Mesendoderm (in vitro differentiated cells): ENCODE measurements around the gene SAMD1.
A peak's percentile ranks its signal among the peaks of the same experiment; 100 is the strongest.

Source experiments
- DNase-seq: peaks from one replicate; pipeline ENCODE4 v3.0.0; 2013
- H2AK5ac ChIP-seq: 2 replicates; pipeline ENCODE4 v1.6.1; 2013; ENCODE audit warnings: low read length, inconsistent platforms
- H2BK120ac ChIP-seq: 2 replicates; pipeline ENCODE4 v1.6.1; 2013; ENCODE audit warnings: low read depth, mild to moderate bottlenecking, low read length, moderate library complexity, mixed read lengths
- H2BK15ac ChIP-seq: replicated peaks from 2 replicates; pipeline ENCODE4 v1.6.1; 2013; ENCODE audit warnings: low read depth, mild to moderate bottlenecking, moderate library complexity
- H2BK5ac ChIP-seq: 2 replicates; pipeline ENCODE4 v1.6.1; 2013; ENCODE audit warnings: low read length, inconsistent platforms
- H3K18ac ChIP-seq: 2 replicates; pipeline ENCODE4 v1.6.1; 2013; ENCODE audit warnings: mild to moderate bottlenecking, low read length, mixed read lengths
- H3K23ac ChIP-seq: one replicate; pipeline ENCODE4 v1.6.1; 2013; ENCODE audit warnings: low read length
- H3K27ac ChIP-seq: 2 replicates; pipeline ENCODE4 v1.5.1; 2013; ENCODE audit warnings: low read depth, mild to moderate bottlenecking, inconsistent platforms, low read length, moderate library complexity
- H3K27me3 ChIP-seq: 2 replicates; pipeline ENCODE4 v1.6.1; 2013; ENCODE audit warnings: low read length, control low read depth, mild to moderate bottlenecking, inconsistent platforms; ENCODE audit not compliant: insufficient read depth, poor library complexity
- H3K36me3 ChIP-seq: 2 replicates; pipeline ENCODE4 v1.6.1; 2013; ENCODE audit warnings: low read length, inconsistent platforms; ENCODE audit not compliant: control insufficient read depth, insufficient read depth
- H3K4ac ChIP-seq: one replicate; pipeline ENCODE4 v1.6.1; 2013; ENCODE audit warnings: low read depth, mild to moderate bottlenecking, low read length, moderate library complexity
- H3K4me1 ChIP-seq: 2 replicates; pipeline ENCODE4 v1.6.1; 2013; ENCODE audit warnings: low read depth, low read length, inconsistent platforms; ENCODE audit not compliant: control insufficient read depth
- H3K4me2 ChIP-seq: 2 replicates; pipeline ENCODE4 v1.6.1; 2013; ENCODE audit warnings: low read length
- H3K4me3 ChIP-seq: 2 replicates; pipeline ENCODE4 v1.5.1; 2013; ENCODE audit warnings: mild to moderate bottlenecking, low read length
- H3K56ac ChIP-seq: one replicate; pipeline ENCODE4 v1.6.1; 2013; ENCODE audit warnings: low read length
- H3K79me1 ChIP-seq: 2 replicates; pipeline ENCODE4 v1.6.1; 2013; ENCODE audit warnings: low read length, inconsistent platforms
- H3K79me2 ChIP-seq: 2 replicates; pipeline ENCODE4 v1.6.1; 2013; ENCODE audit warnings: mild to moderate bottlenecking, low read length; ENCODE audit not compliant: control insufficient read depth, insufficient read depth
- H3K9ac ChIP-seq: 2 replicates; pipeline ENCODE4 v1.6.1; 2013; ENCODE audit warnings: low read length, inconsistent platforms
- H4K5ac ChIP-seq: one replicate; pipeline ENCODE4 v1.6.1; 2013; ENCODE audit warnings: low read length
- H4K8ac ChIP-seq: one replicate; pipeline ENCODE4 v1.6.1; 2013; ENCODE audit warnings: low read depth, mild to moderate bottlenecking, control low read depth, low read length, moderate library complexity
- WGBS: extraction: QIAGEN DNeasy Blood & Tissue Kit; methylation state at CpG from one replicate; pipeline ENCODE4 v1.1.7; 2013; ENCODE audit warnings: low lambda C conversion rate, missing lambda C conversion rate; ENCODE audit not compliant: insufficient coverage; ENCODE audit errors: extremely low coverage; 5-methylcytosine and 5-hydroxymethylcytosine counted together

SAMD1 gene

GRCh38 chr19:14119644-14120496, 29.3 kb upstream of the SAMD1 start:
- Histone ChIP-seq H3K23ac (no peak overlapping the region), H3K79me1 (peaks cover 2% of the 10 kb centered on the region), H3K4ac (no peak overlapping the region), H3K36me3 (peaks cover 4% of the 10 kb centered on the region), H2BK5ac (no peak overlapping the region), H3K27me3 (no peaks in the 10 kb centered on the region), H3K4me1 (peaks cover 6% of the 10 kb centered on the region), H3K27ac (no peak overlapping the region), H2BK120ac (no peak overlapping the region), H3K79me2 (no peaks in the 10 kb centered on the region), H3K18ac (no peak overlapping the region), H3K4me3 (no peak overlapping the region), H3K4me2 (no peak overlapping the region), H4K8ac (no peak overlapping the region), H3K56ac (no peak overlapping the region), H3K9ac (no peak overlapping the region), H2BK15ac (no peak overlapping the region), H4K5ac (no peak overlapping the region), H2AK5ac (no peak overlapping the region)
- no CpG with 5 or more reads among the region's 7 CpGs for WGBS
- no peak for DNase-seq

- peaks cover 2% of the 10 kb centered on the region for H3K79me1 ChIP-seq
- no peaks in the 10 kb centered on the region for H3K27me3 ChIP-seq
- H3K9ac ChIP-seq = no peak overlapping the region
- H3K4ac ChIP-seq = no peak overlapping the region
- H3K23ac ChIP-seq = no peak overlapping the region
- no peak overlapping the region for H4K5ac ChIP-seq
- no peak overlapping the region for H4K8ac ChIP-seq
- no peak for DNase-seq
- H3K79me2 ChIP-seq = no peaks in the 10 kb centered on the region
- H3K36me3 ChIP-seq = peaks cover 1% of the 10 kb centered on the region
- H2BK5ac ChIP-seq = no peak overlapping the region
- no peak overlapping the region for H2BK15ac ChIP-seq
- H2AK5ac ChIP-seq = no peak overlapping the region
- peaks cover 6% of the 10 kb centered on the region for H3K4me1 ChIP-seq
- WGBS = no CpG with 5 or more reads among the region's 3 CpGs
- H2BK120ac ChIP-seq = no peak overlapping the region
- H3K4me3 ChIP-seq = no peak overlapping the region
- no peak overlapping the region for H3K4me2 ChIP-seq
- no peak overlapping the region for H3K56ac ChIP-seq
- no peak overlapping the region for H3K18ac ChIP-seq
- H3K27ac ChIP-seq = no peak overlapping the region
These were observed 28.6 kb upstream of the SAMD1 start for GRCh38 chr19:14119146-14119545.

DNA sequence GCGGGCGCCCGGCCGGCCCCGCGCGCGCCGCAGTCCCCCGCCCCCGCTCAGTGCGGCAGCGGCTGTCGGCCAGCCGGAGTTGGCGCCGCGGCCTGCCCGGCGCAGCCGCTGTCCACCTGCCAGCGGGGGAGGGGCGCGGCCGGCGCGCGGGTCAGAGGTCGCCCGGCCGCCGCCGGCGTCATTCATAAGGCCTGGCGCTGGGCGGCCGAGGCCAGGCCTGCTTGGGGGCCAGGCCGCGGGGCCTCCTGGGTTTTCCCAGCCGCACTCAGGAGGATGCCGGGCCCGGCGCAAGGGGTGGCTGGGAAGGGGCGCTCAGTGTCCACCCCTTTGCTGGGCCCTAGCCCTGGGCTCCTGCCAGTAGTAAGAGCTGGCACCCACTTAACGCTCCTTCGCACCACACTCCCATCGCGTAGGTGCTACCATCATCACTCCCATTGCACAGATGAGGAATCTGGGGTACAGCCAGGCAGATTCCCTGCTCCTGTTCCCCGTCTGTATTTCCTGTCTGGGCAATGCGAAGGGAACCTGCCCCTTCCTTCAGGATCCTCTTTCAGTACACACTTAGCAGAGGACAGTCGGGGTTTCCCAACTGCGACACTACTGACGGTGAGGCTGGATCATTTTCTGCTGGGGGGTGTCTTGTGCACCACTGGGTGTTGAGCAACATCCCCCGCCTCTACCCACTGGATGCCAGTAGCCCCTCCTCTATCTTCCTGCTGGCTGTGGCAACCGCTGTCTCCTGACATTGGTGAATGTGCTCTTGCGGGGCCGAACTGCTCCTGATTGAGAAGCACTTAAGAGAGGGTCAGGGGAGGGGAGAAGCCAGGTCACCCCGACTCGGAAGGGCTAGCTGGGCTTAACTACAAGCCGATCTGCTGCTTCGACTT, 27.9 kb upstream of the SAMD1 start:
- H3K9ac ChIP-seq = peak overlapping the region; percentile 89
- peak overlapping the region; percentile 95 for H3K56ac ChIP-seq
- H3K27ac ChIP-seq = peak overlapping the region; percentile 76
- H3K79me1 ChIP-seq = peaks cover 4% of the 10 kb centered on the region
- no CpG with 5 or more reads among the region's 61 CpGs for WGBS
- H3K79me2 ChIP-seq = no peaks in the 10 kb centered on the region
- peak overlapping the region; percentile 20 for H3K4ac ChIP-seq
- H3K27me3 ChIP-seq = no peaks in the 10 kb centered on the region
- peak overlapping the region; percentile 89 for H3K4me2 ChIP-seq
- H3K36me3 ChIP-seq = peaks cover 1% of the 10 kb centered on the region
- H2AK5ac ChIP-seq = no peak overlapping the region
- H2BK15ac ChIP-seq = no peak overlapping the region
- H4K8ac ChIP-seq = no peak overlapping the region
- H4K5ac ChIP-seq = no peak overlapping the region
- peak; percentile 28 for DNase-seq
- H3K4me3 ChIP-seq = peak overlapping the region; percentile 41
- peaks cover 6% of the 10 kb centered on the region for H3K4me1 ChIP-seq
- H2BK120ac ChIP-seq = no peak overlapping the region
- H3K18ac ChIP-seq = peak overlapping the region; percentile 40
- H2BK5ac ChIP-seq = no peak overlapping the region
- peak overlapping the region; percentile 98 for H3K23ac ChIP-seq

DNA sequence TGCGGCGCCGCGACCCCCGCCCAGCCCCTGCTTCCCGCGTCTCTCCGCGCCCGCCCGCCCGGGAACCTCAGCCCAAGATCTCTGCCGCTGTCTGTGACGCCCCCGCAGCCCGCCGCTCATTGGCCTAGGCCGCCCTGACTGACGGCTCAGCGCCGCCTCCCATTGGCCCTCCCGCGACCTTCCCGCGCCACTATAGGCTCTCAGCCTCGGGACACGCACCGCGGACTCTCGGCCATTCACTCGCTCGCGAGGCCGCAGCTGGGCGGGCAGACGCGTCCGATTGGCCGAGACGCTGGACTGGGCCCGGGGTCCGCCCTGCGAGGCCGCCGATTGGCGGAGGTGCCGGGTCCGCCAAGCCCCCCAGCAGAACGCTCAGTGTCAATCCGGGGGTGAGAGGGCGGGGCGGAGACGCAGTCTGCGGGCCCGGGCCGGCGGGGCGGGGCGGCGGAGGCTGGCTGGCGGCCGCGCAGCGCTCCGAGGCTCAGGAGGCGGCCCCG, 27.2 kb upstream of the SAMD1 start, which contains the start of gene PRKACA:
Gene PRKACA, minus strand, starts transcription at position 95 of the 497 bp plus-strand sequence. CDS start 215 bp downstream, outside the sequence.
- WGBS = no CpG with 5 or more reads among the region's 67 CpGs
- peak within 1 kb of the TSS; percentile 98 for H3K23ac ChIP-seq
- no peak within 1 kb of the TSS for H4K8ac ChIP-seq
- H3K27ac ChIP-seq = peak within 1 kb of the TSS; percentile 76
- no peak within 1 kb of the TSS for H4K5ac ChIP-seq
- peak; percentile 99 for DNase-seq
- H2BK120ac ChIP-seq = no peak within 1 kb of the TSS
- no peaks in the 10 kb centered on the region for H3K79me2 ChIP-seq
- no peak within 1 kb of the TSS for H2BK15ac ChIP-seq
- no peak within 1 kb of the TSS for H2BK5ac ChIP-seq
- peak within 1 kb of the TSS; percentile 95 for H3K56ac ChIP-seq
- H3K4me1 ChIP-seq = peaks cover 11% of the 10 kb centered on the region
- H3K4me3 ChIP-seq = peak within 1 kb of the TSS; percentile 57
- peak within 1 kb of the TSS; percentile 89 for H3K9ac ChIP-seq
- H3K4me2 ChIP-seq = peak within 1 kb of the TSS; percentile 89
- H2AK5ac ChIP-seq = no peak within 1 kb of the TSS
- H3K36me3 ChIP-seq = peaks cover 1% of the 10 kb centered on the region
- H3K18ac ChIP-seq = peak within 1 kb of the TSS; percentile 40
- peak within 1 kb of the TSS; percentile 20 for H3K4ac ChIP-seq
- no peaks in the 10 kb centered on the region for H3K27me3 ChIP-seq
- peaks cover 4% of the 10 kb centered on the region for H3K79me1 ChIP-seq

- no peaks in the 10 kb centered on the region for H3K27me3 ChIP-seq
These were observed 26.5 kb upstream of the SAMD1 start for GRCh38 chr19:14116918-14117578.

More at GRCh38 chr19:14116918-14117578, 26.5 kb upstream of the SAMD1 start:
- H2BK15ac ChIP-seq = no peak overlapping the region
- no CpG with 5 or more reads among the region's 33 CpGs for WGBS
- H4K8ac ChIP-seq = no peak overlapping the region
- H2AK5ac ChIP-seq = no peak overlapping the region
- no peak overlapping the region for H2BK5ac ChIP-seq
- no peak overlapping the region for H3K27ac ChIP-seq
- no peak overlapping the region for H4K5ac ChIP-seq
- peak overlapping the region; percentile 85 for H3K4me2 ChIP-seq
- peak overlapping the region; percentile 4 for H3K4ac ChIP-seq
- H3K79me2 ChIP-seq = no peaks in the 10 kb centered on the region
- H3K9ac ChIP-seq = peak overlapping the region; percentile 74
- H3K23ac ChIP-seq = no peak overlapping the region
- peak overlapping the region; percentile 87 for H3K56ac ChIP-seq
- no peak for DNase-seq
- peaks cover 1% of the 10 kb centered on the region for H3K36me3 ChIP-seq
- H3K4me3 ChIP-seq = peak overlapping the region; percentile 57
- peaks cover 4% of the 10 kb centered on the region for H3K79me1 ChIP-seq
- peak overlapping the region; percentile 15 for H3K18ac ChIP-seq
- peaks cover 11% of the 10 kb centered on the region for H3K4me1 ChIP-seq
- no peak overlapping the region for H2BK120ac ChIP-seq
